ENCODE results near the gene SIK2. TPM values are rescaled to one million over a fixed set of nuclear protein-coding genes. Genes with fewer than 3 reads are reported as not detected.

The SIK2 gene
- polyA plus RNA-seq, 1 donor from 2014 or later = 9.0 TPM

DNA sequence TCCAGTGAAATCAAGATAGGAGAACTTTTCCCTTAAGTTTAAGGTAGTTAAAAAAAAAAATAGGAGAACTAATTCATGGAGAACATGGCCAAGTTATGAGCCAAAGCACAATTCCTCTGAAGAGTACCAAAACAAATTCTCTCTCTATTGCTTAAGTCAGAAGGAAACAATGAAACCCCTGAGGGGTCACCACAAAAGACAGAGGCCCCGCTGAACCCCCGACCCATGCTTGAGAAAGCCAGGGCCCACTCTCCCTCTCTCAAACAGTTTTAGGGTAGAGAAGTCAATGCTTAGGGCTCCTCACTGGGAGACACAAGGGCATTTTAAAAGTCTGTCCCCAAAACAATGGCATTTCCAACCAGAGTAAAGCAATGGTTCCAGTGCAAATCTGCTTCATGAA, 137.1 kb downstream of the SIK2 start:
- Histone ChIP-seq H3K4me2 (ENCODE audit: low read length) (no peak overlapping the region), H3K9me3 (ENCODE audit: low read length) (no peaks in the 10 kb centered on the region), H3K36me3 (ENCODE audit: insufficient read depth, low read length) (no peaks in the 10 kb centered on the region), H3K79me2 (replicated peaks; ENCODE audit: insufficient read depth, low read length) (no peaks in the 10 kb centered on the region), H3K27me3 (ENCODE audit: insufficient read depth, low read depth, low read length) (no peaks in the 10 kb centered on the region), H3K4me3 (ENCODE audit: low read length) (no peak overlapping the region), H3K9me2 (ENCODE audit: insufficient read depth, low read length) (no peaks in the 10 kb centered on the region), H3F3A (ENCODE audit: insufficient read depth, low read length, poor library complexity, severe bottlenecking) (no peaks in the 10 kb centered on the region), H2AFZ (ENCODE audit: low read depth, low read length) (no peak overlapping the region), H3K9ac (ENCODE audit: low read length) (no peak overlapping the region), H3K27ac (ENCODE audit: low read length) (no peak overlapping the region), H4K20me1 (ENCODE audit: insufficient read depth) (no peaks in the 10 kb centered on the region)
- TF ChIP-seq MXI1 (conservative IDR thresholded peaks at IDR 0.05; ENCODE audit: poor library complexity, severe bottlenecking) = no peak
- TF ChIP-seq EZH2 (IDR thresholded peaks at IDR 0.05; ENCODE audit: borderline replicate concordance, insufficient read depth, low read length, poor library complexity, severe bottlenecking) = no peak
- TF ChIP-seq EP300 (conservative IDR thresholded peaks at IDR 0.05; ENCODE audit: poor library complexity, severe bottlenecking) = no peak
- TF ChIP-seq, protein P1, sequence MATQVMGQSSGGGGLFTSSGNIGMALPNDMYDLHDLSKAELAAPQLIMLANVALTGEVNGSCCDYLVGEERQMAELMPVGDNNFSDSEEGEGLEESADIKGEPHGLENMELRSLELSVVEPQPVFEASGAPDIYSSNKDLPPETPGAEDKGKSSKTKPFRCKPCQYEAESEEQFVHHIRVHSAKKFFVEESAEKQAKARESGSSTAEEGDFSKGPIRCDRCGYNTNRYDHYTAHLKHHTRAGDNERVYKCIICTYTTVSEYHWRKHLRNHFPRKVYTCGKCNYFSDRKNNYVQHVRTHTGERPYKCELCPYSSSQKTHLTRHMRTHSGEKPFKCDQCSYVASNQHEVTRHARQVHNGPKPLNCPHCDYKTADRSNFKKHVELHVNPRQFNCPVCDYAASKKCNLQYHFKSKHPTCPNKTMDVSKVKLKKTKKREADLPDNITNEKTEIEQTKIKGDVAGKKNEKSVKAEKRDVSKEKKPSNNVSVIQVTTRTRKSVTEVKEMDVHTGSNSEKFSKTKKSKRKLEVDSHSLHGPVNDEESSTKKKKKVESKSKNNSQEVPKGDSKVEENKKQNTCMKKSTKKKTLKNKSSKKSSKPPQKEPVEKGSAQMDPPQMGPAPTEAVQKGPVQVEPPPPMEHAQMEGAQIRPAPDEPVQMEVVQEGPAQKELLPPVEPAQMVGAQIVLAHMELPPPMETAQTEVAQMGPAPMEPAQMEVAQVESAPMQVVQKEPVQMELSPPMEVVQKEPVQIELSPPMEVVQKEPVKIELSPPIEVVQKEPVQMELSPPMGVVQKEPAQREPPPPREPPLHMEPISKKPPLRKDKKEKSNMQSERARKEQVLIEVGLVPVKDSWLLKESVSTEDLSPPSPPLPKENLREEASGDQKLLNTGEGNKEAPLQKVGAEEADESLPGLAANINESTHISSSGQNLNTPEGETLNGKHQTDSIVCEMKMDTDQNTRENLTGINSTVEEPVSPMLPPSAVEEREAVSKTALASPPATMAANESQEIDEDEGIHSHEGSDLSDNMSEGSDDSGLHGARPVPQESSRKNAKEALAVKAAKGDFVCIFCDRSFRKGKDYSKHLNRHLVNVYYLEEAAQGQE (IDR thresholded peaks at IDR 0.05; ENCODE audit: borderline replicate concordance) = no peak
- no peak for TF ChIP-seq TAF1 (IDR thresholded peaks at IDR 0.05; ENCODE audit: low read depth)
- TF ChIP-seq SMC3 (conservative IDR thresholded peaks at IDR 0.05; ENCODE audit: poor library complexity) = no peak
- no peak for TF ChIP-seq RAD21 (conservative IDR thresholded peaks at IDR 0.05)
- TF ChIP-seq, protein P2, sequence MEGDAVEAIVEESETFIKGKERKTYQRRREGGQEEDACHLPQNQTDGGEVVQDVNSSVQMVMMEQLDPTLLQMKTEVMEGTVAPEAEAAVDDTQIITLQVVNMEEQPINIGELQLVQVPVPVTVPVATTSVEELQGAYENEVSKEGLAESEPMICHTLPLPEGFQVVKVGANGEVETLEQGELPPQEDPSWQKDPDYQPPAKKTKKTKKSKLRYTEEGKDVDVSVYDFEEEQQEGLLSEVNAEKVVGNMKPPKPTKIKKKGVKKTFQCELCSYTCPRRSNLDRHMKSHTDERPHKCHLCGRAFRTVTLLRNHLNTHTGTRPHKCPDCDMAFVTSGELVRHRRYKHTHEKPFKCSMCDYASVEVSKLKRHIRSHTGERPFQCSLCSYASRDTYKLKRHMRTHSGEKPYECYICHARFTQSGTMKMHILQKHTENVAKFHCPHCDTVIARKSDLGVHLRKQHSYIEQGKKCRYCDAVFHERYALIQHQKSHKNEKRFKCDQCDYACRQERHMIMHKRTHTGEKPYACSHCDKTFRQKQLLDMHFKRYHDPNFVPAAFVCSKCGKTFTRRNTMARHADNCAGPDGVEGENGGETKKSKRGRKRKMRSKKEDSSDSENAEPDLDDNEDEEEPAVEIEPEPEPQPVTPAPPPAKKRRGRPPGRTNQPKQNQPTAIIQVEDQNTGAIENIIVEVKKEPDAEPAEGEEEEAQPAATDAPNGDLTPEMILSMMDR (IDR thresholded peaks at IDR 0.05; ENCODE audit: poor library complexity, severe bottlenecking) = no peak
- TF ChIP-seq POLR2AphosphoS5 (IDR thresholded peaks at IDR 0.05) = no peak

DNA sequence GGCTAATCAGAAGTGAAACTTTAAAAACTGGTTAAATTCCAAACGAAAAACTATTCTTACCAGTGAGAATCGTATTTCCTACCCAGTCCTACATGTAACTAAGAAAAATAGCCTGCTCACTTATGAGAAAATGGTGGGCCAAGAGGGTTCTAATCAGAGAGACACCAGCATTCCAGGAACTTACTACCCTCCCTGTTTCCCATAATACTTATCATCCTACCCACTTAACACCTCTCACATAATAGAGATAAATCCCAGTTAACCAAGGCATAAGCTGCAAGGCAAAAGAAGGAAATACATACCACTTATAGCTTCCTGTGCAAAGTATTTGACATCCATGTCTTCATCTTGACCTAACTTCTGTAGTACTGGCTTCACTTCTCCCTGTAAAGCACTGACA, 139.5 kb downstream of the SIK2 start:
- H3K9me2 ChIP-seq (ENCODE audit: insufficient read depth, low read length) = no peaks in the 10 kb centered on the region
- H3K27me3 ChIP-seq (ENCODE audit: insufficient read depth, low read depth, low read length) = no peaks in the 10 kb centered on the region
- no peak overlapping the region for H3K4me3 ChIP-seq (ENCODE audit: low read length)
- H3K9ac ChIP-seq (ENCODE audit: low read length) = no peak overlapping the region
- H3K9me3 ChIP-seq (ENCODE audit: low read length) = no peaks in the 10 kb centered on the region
- no peaks in the 10 kb centered on the region for H3F3A ChIP-seq (ENCODE audit: insufficient read depth, low read length, poor library complexity, severe bottlenecking)
- H3K36me3 ChIP-seq (ENCODE audit: insufficient read depth, low read length) = peaks cover 8% of the 10 kb centered on the region
- H3K4me2 ChIP-seq (ENCODE audit: low read length) = no peak overlapping the region
- H4K20me1 ChIP-seq (ENCODE audit: insufficient read depth) = no peaks in the 10 kb centered on the region
- H2AFZ ChIP-seq (ENCODE audit: low read depth, low read length) = no peak overlapping the region
- no peak overlapping the region for H3K27ac ChIP-seq (ENCODE audit: low read length)
- H3K79me2 ChIP-seq (replicated peaks; ENCODE audit: insufficient read depth, low read length) = no peaks in the 10 kb centered on the region
- TF ChIP-seq, protein P2 (IDR thresholded peaks at IDR 0.05; ENCODE audit: poor library complexity, severe bottlenecking) = no peak
- TF ChIP-seq MXI1 (conservative IDR thresholded peaks at IDR 0.05; ENCODE audit: poor library complexity, severe bottlenecking) = no peak

Data from neural cell (in vitro differentiated cells).